ENCODE measurements around the gene AP1B1. TPM values are rescaled to one million over a fixed set of nuclear protein-coding genes. Genes with fewer than 3 reads are reported as not detected.
"Not testable (repeated sequence)": the region's sequence is repeated elsewhere in the genome, so short reads cannot be mapped to it uniquely, and the experiment has no call there.

AP1B1 gene
- total RNA-seq, 4 donors from 2014 or later: 63.5 to 144 (median 95.4) TPM

DNA sequence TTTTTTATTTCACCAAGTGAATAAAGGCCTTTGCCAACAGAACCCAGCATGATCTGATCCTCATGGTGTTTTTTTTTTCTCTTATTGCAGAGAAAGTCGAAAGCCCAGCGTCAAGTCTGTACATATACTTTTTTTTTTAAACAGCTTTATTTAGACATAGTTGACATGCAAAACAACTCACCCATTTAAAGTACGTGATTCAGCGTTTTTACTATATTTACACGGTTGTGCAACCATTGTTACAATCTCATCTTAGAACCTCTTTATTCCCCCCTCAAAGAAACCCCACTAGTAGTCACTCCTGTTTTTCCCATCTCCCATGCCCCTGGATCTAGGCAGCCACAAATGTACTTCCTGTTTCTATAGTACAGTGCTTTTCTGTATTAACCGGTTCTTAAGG lies 20.6 kb upstream of the AP1B1 start:
- 30 to 34% methylated on average over 6 of the region's 6 CpGs for WGBS, 2 donors
- no peak for DNase-seq
- intact Hi-C loops (cut with DNase I): no loop called here
- Histone ChIP-seq H3K27ac (no peak overlapping the region), H3K9me3 (no peaks in the 10 kb centered on the region), H3K36me3 (no peaks in the 10 kb centered on the region), H3K4me3 (no peak overlapping the region), H3K27me3 (peaks cover 0 to 6% (median 0%) of the 10 kb centered on the region in 4 donors), H3K4me1 (no peaks in the 10 kb centered on the region)
- TF ChIP-seq, protein P1, sequence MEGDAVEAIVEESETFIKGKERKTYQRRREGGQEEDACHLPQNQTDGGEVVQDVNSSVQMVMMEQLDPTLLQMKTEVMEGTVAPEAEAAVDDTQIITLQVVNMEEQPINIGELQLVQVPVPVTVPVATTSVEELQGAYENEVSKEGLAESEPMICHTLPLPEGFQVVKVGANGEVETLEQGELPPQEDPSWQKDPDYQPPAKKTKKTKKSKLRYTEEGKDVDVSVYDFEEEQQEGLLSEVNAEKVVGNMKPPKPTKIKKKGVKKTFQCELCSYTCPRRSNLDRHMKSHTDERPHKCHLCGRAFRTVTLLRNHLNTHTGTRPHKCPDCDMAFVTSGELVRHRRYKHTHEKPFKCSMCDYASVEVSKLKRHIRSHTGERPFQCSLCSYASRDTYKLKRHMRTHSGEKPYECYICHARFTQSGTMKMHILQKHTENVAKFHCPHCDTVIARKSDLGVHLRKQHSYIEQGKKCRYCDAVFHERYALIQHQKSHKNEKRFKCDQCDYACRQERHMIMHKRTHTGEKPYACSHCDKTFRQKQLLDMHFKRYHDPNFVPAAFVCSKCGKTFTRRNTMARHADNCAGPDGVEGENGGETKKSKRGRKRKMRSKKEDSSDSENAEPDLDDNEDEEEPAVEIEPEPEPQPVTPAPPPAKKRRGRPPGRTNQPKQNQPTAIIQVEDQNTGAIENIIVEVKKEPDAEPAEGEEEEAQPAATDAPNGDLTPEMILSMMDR (IDR thresholded peaks at IDR 0.05): no peak
- no peak for TF ChIP-seq POLR2A (IDR thresholded peaks at IDR 0.05)

DNA sequence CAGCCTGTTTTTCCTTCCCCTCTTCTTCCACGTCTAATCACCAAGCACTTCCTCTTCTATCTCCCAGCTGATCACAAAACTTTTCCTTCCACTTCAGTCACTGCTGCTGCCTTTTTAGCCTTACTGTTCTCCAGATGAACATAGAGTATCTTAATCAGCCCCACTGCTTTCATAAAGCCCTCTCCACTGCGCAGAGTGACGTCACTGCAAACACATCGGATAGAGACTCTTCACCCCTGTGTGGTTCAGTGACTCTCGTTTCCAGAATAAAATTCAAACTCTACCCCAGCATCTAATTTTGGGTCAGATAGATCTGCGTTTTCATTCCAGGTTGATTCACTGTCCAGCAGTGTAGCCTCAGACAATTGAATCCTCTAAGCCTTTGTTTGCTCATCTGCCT lies 13.2 kb upstream of the AP1B1 start:
- H3K4me1 ChIP-seq; H3K9me3 ChIP-seq; DNase-seq; H3K4me3 ChIP-seq; intact Hi-C loops (cut with DNase I); H3K36me3 ChIP-seq; H3K27ac ChIP-seq: not testable (repeated sequence)
- peaks cover 0 to 14% (median 0%) of the 10 kb centered on the region in 4 donors for H3K27me3 ChIP-seq
- WGBS, 2 donors: 59 to 63% methylated on average over 6 of the region's 6 CpGs

DNA sequence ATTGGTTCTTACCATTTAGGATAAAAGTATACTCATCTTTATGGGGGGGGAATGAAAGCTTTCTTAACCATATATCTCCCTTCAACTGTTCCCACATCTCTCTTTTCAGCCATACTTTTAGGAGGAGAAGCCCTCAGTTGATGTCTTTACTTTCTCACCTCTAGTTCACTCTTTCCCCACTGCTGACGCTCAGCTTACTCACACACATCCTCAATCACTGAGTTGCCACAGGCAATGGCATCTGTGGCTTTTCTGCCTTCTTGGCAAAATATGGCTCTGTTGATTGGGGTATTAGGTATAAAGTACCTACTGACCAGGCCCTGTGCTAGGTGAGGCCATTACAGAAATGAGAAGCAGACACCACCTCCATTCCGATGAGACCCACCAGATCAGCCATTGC lies 12.2 kb upstream of the AP1B1 start:
- no peaks in the 10 kb centered on the region for H3K36me3 ChIP-seq
- H3K4me1 ChIP-seq: no peaks in the 10 kb centered on the region
- H3K27ac ChIP-seq: no peak overlapping the region
- no peak for DNase-seq
- intact Hi-C loops (cut with DNase I): no loop called here
- WGBS, 2 donors: 82 to 83% methylated on average over 2 of the region's 2 CpGs
- peaks cover 0 to 13% (median 0%) of the 10 kb centered on the region in 4 donors for H3K27me3 ChIP-seq
- no peak for TF ChIP-seq POLR2A (IDR thresholded peaks at IDR 0.05)
- TF ChIP-seq, protein P1 (IDR thresholded peaks at IDR 0.05): no peak
- H3K4me3 ChIP-seq: no peak overlapping the region
- H3K9me3 ChIP-seq: no peaks in the 10 kb centered on the region

DNA sequence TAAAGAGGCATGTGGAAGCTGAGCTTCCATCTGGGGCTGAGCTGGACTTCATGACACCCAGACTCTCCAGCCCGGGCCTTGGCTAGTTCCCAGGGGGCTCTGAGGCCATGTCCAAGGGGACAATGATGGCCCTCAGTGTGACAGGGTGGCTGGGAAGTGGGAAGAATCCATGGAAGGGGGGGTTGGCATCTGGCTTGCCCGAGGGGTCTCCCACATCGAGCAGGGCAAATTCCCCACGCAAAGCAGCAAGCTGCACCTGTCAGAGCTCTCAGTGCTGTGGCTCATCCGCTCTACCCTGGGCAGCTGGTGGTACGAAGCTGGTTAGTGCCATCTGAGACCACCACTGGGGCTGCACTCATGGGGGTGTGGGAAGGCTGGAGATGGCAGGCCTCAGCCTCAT lies 9.4 kb upstream of the AP1B1 start:
- Histone ChIP-seq H3K4me1 (peaks cover 0 to 8% (median 5%) of the 10 kb centered on the region in 3 donors), H3K27me3 (peaks cover 0 to 8% (median 0%) of the 10 kb centered on the region in 4 donors), H3K4me3 (no peak overlapping the region), H3K36me3 (no peaks in the 10 kb centered on the region), H3K27ac (no peak overlapping the region), H3K9me3 (no peaks in the 10 kb centered on the region)
- TF ChIP-seq, protein P1 (IDR thresholded peaks at IDR 0.05): no peak
- TF ChIP-seq POLR2A (IDR thresholded peaks at IDR 0.05): no peak
- DNase-seq: no peak
- 100% methylated on average over 2 of the region's 6 CpGs; no CpG with 5 or more reads in 1 of the 2 donors for WGBS, 2 donors
- intact Hi-C loops (cut with DNase I): no loop called here

DNA sequence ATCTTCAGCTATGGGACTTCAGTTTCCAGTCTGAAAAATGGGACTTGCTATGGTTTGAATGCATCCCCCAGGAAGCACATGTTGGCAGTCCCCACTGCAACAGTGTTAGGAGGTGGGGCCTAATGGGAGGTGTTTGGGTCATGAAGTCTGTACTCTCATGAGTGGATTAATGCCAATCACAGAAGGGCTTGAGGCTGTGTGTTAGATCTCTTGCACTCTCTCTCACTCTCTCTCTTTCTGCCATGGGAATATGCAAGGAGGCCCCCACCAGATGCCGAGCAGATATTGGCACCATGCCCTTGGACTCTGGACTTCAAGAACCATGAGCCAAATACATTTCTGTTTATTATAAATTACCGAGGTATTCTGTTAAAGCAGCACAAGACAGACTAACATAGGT lies 7.8 kb upstream of the AP1B1 start:
- intact Hi-C loops (cut with DNase I): no loop called here
- H3K27me3 ChIP-seq: no peaks in the 10 kb centered on the region
- H3K27ac ChIP-seq: no peak overlapping the region
- no peaks in the 10 kb centered on the region for H3K36me3 ChIP-seq
- H3K4me3 ChIP-seq: no peak overlapping the region
- 42 to 47% methylated on average over 2 of the region's 2 CpGs for WGBS, 2 donors
- TF ChIP-seq, protein P1 (IDR thresholded peaks at IDR 0.05): no peak
- TF ChIP-seq POLR2A (IDR thresholded peaks at IDR 0.05): no peak
- DNase-seq: no peak
- no peaks in the 10 kb centered on the region for H3K9me3 ChIP-seq
- peaks cover 0 to 14% (median 5%) of the 10 kb centered on the region in 3 donors for H3K4me1 ChIP-seq

Data from esophagus squamous epithelium (tissue), 5 donors.